Measurements from ENCODE around the gene WDR27. TPM values are rescaled to one million over a fixed set of nuclear protein-coding genes. Genes with fewer than 3 reads are reported as not detected.

Gene WDR27
- total and polyA plus RNA-seq, 10 of the 15 experiments (the other 5 are each of a cell fraction or from before 2014, with no cell fraction given), result 1.9 to 33.2 (median 19.0) TPM

DNA sequence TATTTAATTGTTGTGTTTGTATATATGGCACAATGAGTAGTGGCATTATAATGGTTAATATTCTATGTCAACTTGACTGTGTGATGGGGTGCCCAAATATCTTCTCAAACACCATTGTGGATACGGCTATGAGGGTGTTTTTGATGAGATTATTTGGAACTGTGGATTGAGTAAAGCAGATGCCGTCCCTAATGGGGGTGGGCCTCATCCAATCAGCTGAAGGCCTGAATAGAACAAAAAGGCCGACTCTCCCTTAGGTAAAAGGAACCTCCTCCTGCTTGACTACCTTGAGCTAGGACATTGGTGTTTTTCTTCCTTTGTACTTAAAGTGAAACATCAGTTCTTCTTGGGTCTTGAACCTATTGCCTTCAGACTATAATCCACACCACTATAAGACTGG, 207.8 kb downstream of the WDR27 start:
- WGBS (ENCODE audit: insufficient coverage, insufficient replicate concordance, low lambda C conversion rate, missing lambda C conversion rate), result 49% methylated on average over 3 of the region's 3 CpGs
- BruUV-seq (replicated peaks), result no TSS peak
- Histone ChIP-seq H3K79me2 (ENCODE audit: control insufficient read depth, insufficient read depth, low read length) (no peaks in the 10 kb centered on the region), H3K9ac (ENCODE audit: control insufficient read depth, insufficient read depth, low read length) (no peak overlapping the region), H3K9me3 (replicated peaks; ENCODE audit: control insufficient read depth, insufficient read depth, low read length) (no peaks in the 10 kb centered on the region), H3K27me3 (replicated peaks in 1 of 2; ENCODE audit: control insufficient read depth in 2 of 2, insufficient read depth in 2 of 2, low read length in 1 of 2) (no peaks in the 10 kb centered on the region), H2AFZ (ENCODE audit: control insufficient read depth, low read depth, low read length) (no peak overlapping the region), H3K36me3 (ENCODE audit: control insufficient read depth in 2 of 2, insufficient read depth in 2 of 2, low read length in 1 of 2) (no peaks in the 10 kb centered on the region), H3K4me3 (no peak overlapping the region), H4K20me1 (ENCODE audit: control insufficient read depth, insufficient read depth) (no peaks in the 10 kb centered on the region), H3K4me1 (ENCODE audit: control insufficient read depth, insufficient read depth, low read length) (no peaks in the 10 kb centered on the region), H3K27ac (ENCODE audit: control insufficient read depth, insufficient read depth) (no peak overlapping the region), H3K4me2 (ENCODE audit: control insufficient read depth, insufficient read depth) (no peak overlapping the region)
- intact Hi-C loops (cut with micrococcal nuclease; ENCODE audit: unreplicated experiment), result no loop called here
- in situ Hi-C loops (cut with MboI), result no loop called here
- RAD21 ChIA-PET (ENCODE audit: unreplicated experiment), result no interaction called here
- POLR2A ChIA-PET, result no interaction called here
- no peak for TF ChIP-seq SUPT20H (IDR thresholded peaks at IDR 0.05; ENCODE audit: borderline replicate concordance, control insufficient read depth, low read depth, low read length)
- DNase-seq (ENCODE audit: low read depth, low spot score) (no peak), FAIRE-seq (no peak), ATAC-seq (no peak)
- CTCF ChIA-PET, result no interaction called here
- SMC1A ChIA-PET (ENCODE audit: uncharacterized antibody, unreplicated experiment), result no interaction called here

DNA sequence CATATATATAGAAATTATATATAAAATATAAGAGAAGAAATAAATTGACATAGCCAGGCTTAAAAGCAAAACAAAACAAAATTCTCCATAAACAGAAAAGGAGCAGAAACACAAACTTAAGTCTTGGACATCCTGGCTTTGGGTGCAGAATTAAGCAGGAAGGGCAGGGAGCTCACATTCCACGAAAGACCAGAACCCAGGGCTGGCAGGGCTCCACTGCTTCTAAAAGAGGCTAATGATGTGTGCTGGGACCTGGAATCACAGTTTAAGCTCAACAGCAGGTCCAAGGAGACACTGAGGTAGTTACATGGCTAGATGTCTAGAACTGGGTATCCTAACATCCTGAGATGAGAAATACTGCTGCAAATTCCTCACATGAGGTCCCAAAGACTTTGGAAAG, 210.3 kb downstream of the WDR27 start:
- no peaks in the 10 kb centered on the region for H3K4me1 ChIP-seq (ENCODE audit: control insufficient read depth, insufficient read depth, low read length)
- no peak overlapping the region for H3K4me3 ChIP-seq
- intact Hi-C loops (cut with micrococcal nuclease; ENCODE audit: unreplicated experiment) (no loop called here), in situ Hi-C loops (cut with MboI) (no loop called here)
- H2AFZ ChIP-seq (ENCODE audit: control insufficient read depth, low read depth, low read length), result no peak overlapping the region
- no peak for FAIRE-seq
- H4K20me1 ChIP-seq (ENCODE audit: control insufficient read depth, insufficient read depth), result no peaks in the 10 kb centered on the region
- no peaks in the 10 kb centered on the region for H3K79me2 ChIP-seq (ENCODE audit: control insufficient read depth, insufficient read depth, low read length)
- no peaks in the 10 kb centered on the region for H3K9me3 ChIP-seq (replicated peaks; ENCODE audit: control insufficient read depth, insufficient read depth, low read length)
- H3K27me3 ChIP-seq (replicated peaks in 1 of 2; ENCODE audit: control insufficient read depth in 2 of 2, insufficient read depth in 2 of 2, low read length in 1 of 2), result no peaks in the 10 kb centered on the region
- RAD21 ChIA-PET (ENCODE audit: unreplicated experiment), result no interaction called here
- BruUV-seq (replicated peaks), result no TSS peak
- no peaks in the 10 kb centered on the region for H3K36me3 ChIP-seq (ENCODE audit: control insufficient read depth in 2 of 2, insufficient read depth in 2 of 2, low read length in 1 of 2)
- POLR2A ChIA-PET, result no interaction called here
- DNase-seq (ENCODE audit: low read depth, low spot score), result no peak
- H3K27ac ChIP-seq (ENCODE audit: control insufficient read depth, insufficient read depth), result no peak overlapping the region
- no peak for ATAC-seq
- 38% methylated on average over 1 of the region's 1 CpG for WGBS (ENCODE audit: insufficient coverage, insufficient replicate concordance, low lambda C conversion rate, missing lambda C conversion rate)
- no peak overlapping the region for H3K9ac ChIP-seq (ENCODE audit: control insufficient read depth, insufficient read depth, low read length)
- no peak overlapping the region for H3K4me2 ChIP-seq (ENCODE audit: control insufficient read depth, insufficient read depth)
- SMC1A ChIA-PET (ENCODE audit: uncharacterized antibody, unreplicated experiment), result no interaction called here
- CTCF ChIA-PET, result no interaction called here
- TF ChIP-seq JUND (IDR thresholded peaks at IDR 0.05; ENCODE audit: low read depth, low read length), result no peak
- TF ChIP-seq, protein P1, sequence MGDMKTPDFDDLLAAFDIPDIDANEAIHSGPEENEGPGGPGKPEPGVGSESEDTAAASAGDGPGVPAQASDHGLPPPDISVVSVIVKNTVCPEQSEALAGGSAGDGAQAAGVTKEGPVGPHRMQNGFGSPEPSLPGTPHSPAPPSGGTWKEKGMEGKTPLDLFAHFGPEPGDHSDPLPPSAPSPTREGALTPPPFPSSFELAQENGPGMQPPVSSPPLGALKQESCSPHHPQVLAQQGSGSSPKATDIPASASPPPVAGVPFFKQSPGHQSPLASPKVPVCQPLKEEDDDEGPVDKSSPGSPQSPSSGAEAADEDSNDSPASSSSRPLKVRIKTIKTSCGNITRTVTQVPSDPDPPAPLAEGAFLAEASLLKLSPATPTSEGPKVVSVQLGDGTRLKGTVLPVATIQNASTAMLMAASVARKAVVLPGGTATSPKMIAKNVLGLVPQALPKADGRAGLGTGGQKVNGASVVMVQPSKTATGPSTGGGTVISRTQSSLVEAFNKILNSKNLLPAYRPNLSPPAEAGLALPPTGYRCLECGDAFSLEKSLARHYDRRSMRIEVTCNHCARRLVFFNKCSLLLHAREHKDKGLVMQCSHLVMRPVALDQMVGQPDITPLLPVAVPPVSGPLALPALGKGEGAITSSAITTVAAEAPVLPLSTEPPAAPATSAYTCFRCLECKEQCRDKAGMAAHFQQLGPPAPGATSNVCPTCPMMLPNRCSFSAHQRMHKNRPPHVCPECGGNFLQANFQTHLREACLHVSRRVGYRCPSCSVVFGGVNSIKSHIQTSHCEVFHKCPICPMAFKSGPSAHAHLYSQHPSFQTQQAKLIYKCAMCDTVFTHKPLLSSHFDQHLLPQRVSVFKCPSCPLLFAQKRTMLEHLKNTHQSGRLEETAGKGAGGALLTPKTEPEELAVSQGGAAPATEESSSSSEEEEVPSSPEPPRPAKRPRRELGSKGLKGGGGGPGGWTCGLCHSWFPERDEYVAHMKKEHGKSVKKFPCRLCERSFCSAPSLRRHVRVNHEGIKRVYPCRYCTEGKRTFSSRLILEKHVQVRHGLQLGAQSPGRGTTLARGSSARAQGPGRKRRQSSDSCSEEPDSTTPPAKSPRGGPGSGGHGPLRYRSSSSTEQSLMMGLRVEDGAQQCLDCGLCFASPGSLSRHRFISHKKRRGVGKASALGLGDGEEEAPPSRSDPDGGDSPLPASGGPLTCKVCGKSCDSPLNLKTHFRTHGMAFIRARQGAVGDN (IDR thresholded peaks at IDR 0.05), result no peak
- no peak for TF ChIP-seq SRF (IDR thresholded peaks at IDR 0.05; ENCODE audit: low read depth in 2 of 2, low read length in 2 of 2)
- TF ChIP-seq FOXM1 (IDR thresholded peaks at IDR 0.05; ENCODE audit: low read depth, low read length), result no peak
- TF ChIP-seq SMC3 (IDR thresholded peaks at IDR 0.05; ENCODE audit: borderline replicate concordance, low read length), result no peak
- no peak for TF ChIP-seq NFXL1 (IDR thresholded peaks at IDR 0.05; ENCODE audit: borderline replicate concordance)
- TF ChIP-seq NRF1 (conservative IDR thresholded peaks at IDR 0.05; ENCODE audit: low read depth, low read length), result no peak
- TF ChIP-seq, protein P2, sequence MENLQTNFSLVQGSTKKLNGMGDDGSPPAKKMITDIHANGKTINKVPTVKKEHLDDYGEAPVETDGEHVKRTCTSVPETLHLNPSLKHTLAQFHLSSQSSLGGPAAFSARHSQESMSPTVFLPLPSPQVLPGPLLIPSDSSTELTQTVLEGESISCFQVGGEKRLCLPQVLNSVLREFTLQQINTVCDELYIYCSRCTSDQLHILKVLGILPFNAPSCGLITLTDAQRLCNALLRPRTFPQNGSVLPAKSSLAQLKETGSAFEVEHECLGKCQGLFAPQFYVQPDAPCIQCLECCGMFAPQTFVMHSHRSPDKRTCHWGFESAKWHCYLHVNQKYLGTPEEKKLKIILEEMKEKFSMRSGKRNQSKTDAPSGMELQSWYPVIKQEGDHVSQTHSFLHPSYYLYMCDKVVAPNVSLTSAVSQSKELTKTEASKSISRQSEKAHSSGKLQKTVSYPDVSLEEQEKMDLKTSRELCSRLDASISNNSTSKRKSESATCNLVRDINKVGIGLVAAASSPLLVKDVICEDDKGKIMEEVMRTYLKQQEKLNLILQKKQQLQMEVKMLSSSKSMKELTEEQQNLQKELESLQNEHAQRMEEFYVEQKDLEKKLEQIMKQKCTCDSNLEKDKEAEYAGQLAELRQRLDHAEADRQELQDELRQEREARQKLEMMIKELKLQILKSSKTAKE (IDR thresholded peaks at IDR 0.05; ENCODE audit: low read depth, poor library complexity, severe bottlenecking), result no peak
- TF ChIP-seq RUNX3 (IDR thresholded peaks at IDR 0.05; ENCODE audit: low read length), result no peak
- TF ChIP-seq KDM1A (IDR thresholded peaks at IDR 0.05; ENCODE audit: borderline replicate concordance), result no peak
- TF ChIP-seq STAT3 (IDR thresholded peaks at IDR 0.05; ENCODE audit: low read depth, low read length), result no peak
